Gastroesophageal sphincter (tissue), 4 donors: Measurements from ENCODE around the gene TPSD1. TPM values are rescaled to one million over a fixed set of nuclear protein-coding genes. Genes with fewer than 3 reads are reported as not detected.

ENCODE experiments used
- ATAC-seq: fragments of 150-250 bp; one replicate; pipeline ENCODE4 v1.9.1; 2016; ENCODE audit warnings: mild to moderate bottlenecking, moderate library complexity
- H3K27ac ChIP-seq, 4 donors: fragments of 200-600 bp; sonication (generic) in 3 of 4; 1 replicate in 3 of 4; 2 replicates in 1 of 4; pipeline ENCODE4 v1.5.1; 2016 to 2019
- H3K27me3 ChIP-seq: fragments of 200-600 bp; sonication (generic); one replicate; pipeline ENCODE4 v1.5.1; 2019
- H3K36me3 ChIP-seq, 2 donors: fragments of 200-600 bp; sonication (generic); one replicate each; pipeline ENCODE4 v1.5.1; 2019; ENCODE audit warnings: control low read depth in 1 of 2
- H3K4me1 ChIP-seq, 3 donors: fragments of 200-600 bp; sonication (generic); 1 replicate in 2 of 3; 2 replicates in 1 of 3; pipeline ENCODE4 v1.5.1; 2016 to 2019; ENCODE audit warnings: control low read depth in 2 of 3
- H3K4me3 ChIP-seq, 2 donors: fragments of 200-600 bp; sonication (generic); one replicate each; pipeline ENCODE4 v1.5.1; 2019; ENCODE audit warnings: mild to moderate bottlenecking in 1 of 2, moderate library complexity in 1 of 2
- H3K9me3 ChIP-seq, 3 donors: fragments of 200-600 bp; sonication (generic); one replicate each; pipeline ENCODE4 v1.5.1; 2017 to 2019; ENCODE audit warnings: control low read depth in 2 of 3
- EP300 ChIP-seq: sonication (generic); formaldehyde crosslinking; IDR thresholded peaks from one replicate; pipeline ENCODE4 v1.6.1; 2017; ENCODE audit warnings: antibody characterized with exemption, mild to moderate bottlenecking
- POLR2A ChIP-seq, 2 donors: fragments of 450-650 bp; IDR thresholded peaks; one replicate each; pipeline ENCODE4 v1.6.1; 2017; ENCODE audit warnings: antibody characterized with exemption in 2 of 2, mild to moderate bottlenecking in 2 of 2, moderate library complexity in 1 of 2
- POLR2AphosphoS5 ChIP-seq: sonication (generic); formaldehyde crosslinking; IDR thresholded peaks from one replicate; pipeline ENCODE4 v1.6.1; 2017; ENCODE audit warnings: antibody characterized with exemption
- WGBS, 2 donors: methylation state at CpG; one replicate each; pipeline ENCODE4 v1.1.5; 2018; ENCODE audit warnings: low coverage in 1 of 2; 5-methylcytosine and 5-hydroxymethylcytosine counted together
- total RNA-seq, 4 donors: library from RNA; depleted of rRNA; stranded (reverse); fragments of >200 nt; gene quantifications; one replicate each; pipeline ENCODE4 v1.1.0, GENCODE V29; 2016
- TF ChIP-seq, protein P1 (sequence below), 4 experiments: fragments of 200-600 bp in 2 of 4; fragments of 450-650 bp in 2 of 4; sonication (generic) in 1 of 4; IDR thresholded peaks; one replicate each; pipeline ENCODE4 v1.5.1; 2017 to 2019; ENCODE audit warnings: antibody characterized with exemption in 4 of 4, mild to moderate bottlenecking in 2 of 4, moderate library complexity in 2 of 4

Gene TPSD1
- total RNA-seq, 4 donors from 2014 or later: 2.8 to 6.4 (median 3.7) TPM; not detected in 1

DNA sequence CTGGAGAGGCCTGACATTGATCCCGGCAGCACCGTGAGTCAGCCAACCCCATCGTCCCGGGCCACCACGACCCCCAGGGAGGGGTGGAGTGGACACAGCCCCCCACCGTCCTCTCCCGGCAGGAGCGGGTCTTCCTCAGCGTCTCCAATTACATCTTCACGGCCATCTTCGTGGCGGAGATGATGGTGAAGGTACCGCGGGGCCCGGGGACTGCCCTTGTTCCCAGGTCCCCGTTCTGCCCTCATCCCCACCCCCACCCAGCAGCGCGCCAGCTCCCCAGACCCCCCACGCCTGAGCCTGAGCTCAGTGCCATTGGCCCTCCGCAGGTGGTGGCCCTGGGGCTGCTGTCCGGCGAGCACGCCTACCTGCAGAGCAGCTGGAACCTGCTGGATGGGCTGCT lies 45.4 kb upstream of the TPSD1 start:
- no peak for ATAC-seq
- no peaks in the 10 kb centered on the region for H3K4me1 ChIP-seq
- peaks cover 0 to 100% of the 10 kb centered on the region in 2 donors for H3K36me3 ChIP-seq
- TF ChIP-seq, protein P1, sequence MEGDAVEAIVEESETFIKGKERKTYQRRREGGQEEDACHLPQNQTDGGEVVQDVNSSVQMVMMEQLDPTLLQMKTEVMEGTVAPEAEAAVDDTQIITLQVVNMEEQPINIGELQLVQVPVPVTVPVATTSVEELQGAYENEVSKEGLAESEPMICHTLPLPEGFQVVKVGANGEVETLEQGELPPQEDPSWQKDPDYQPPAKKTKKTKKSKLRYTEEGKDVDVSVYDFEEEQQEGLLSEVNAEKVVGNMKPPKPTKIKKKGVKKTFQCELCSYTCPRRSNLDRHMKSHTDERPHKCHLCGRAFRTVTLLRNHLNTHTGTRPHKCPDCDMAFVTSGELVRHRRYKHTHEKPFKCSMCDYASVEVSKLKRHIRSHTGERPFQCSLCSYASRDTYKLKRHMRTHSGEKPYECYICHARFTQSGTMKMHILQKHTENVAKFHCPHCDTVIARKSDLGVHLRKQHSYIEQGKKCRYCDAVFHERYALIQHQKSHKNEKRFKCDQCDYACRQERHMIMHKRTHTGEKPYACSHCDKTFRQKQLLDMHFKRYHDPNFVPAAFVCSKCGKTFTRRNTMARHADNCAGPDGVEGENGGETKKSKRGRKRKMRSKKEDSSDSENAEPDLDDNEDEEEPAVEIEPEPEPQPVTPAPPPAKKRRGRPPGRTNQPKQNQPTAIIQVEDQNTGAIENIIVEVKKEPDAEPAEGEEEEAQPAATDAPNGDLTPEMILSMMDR (IDR thresholded peaks at IDR 0.05): no peak
- no peak for TF ChIP-seq POLR2AphosphoS5
- no peak for TF ChIP-seq POLR2A (IDR thresholded peaks at IDR 0.05)
- H3K9me3 ChIP-seq: no peaks in the 10 kb centered on the region
- H3K27me3 ChIP-seq: no peaks in the 10 kb centered on the region
- H3K27ac ChIP-seq: no peak overlapping the region
- WGBS, 2 donors: no CpG with 5 or more reads among the region's 23 CpGs
- H3K4me3 ChIP-seq: no peak overlapping the region

DNA sequence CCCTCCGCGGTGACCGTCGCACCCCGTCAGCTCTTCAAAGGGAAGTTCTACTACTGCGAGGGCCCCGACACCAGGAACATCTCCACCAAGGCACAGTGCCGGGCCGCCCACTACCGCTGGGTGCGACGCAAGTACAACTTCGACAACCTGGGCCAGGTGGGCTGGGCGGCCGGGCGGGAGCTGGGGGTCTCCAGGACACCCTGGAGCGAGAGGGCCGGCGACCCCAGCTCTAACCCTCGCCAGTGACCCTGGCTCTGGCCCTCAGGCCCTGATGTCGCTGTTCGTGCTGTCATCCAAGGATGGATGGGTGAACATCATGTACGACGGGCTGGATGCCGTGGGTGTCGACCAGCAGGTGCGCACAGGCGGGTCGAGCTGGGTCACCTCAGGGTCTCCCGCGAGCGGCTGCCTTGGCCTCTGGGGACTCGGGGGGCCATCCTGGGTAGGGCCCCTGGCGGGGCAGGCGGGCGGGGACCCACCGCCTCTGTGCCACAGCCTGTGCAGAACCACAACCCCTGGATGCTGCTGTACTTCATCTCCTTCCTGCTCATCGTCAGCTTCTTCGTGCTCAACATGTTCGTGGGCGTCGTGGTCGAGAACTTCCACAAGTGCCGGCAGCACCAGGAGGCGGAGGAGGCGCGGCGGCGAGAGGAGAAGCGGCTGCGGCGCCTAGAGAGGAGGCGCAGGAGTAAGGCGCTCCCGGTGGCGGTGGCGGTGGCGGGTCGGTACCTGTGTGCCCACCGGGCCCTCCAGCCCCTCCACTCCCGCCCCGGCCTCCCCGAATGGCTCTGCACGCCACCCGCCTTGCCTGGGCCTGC lies 44.2 kb upstream of the TPSD1 start:
- Histone ChIP-seq H3K36me3 (peaks cover 0 to 100% of the 10 kb centered on the region in 2 donors), H3K9me3 (no peaks in the 10 kb centered on the region), H3K27me3 (no peaks in the 10 kb centered on the region), H3K4me3 (no peak overlapping the region), H3K4me1 (no peaks in the 10 kb centered on the region), H3K27ac (peak overlapping the region in 1 of 4 donors; percentile 11)
- no CpG with 5 or more reads among the region's 65 CpGs for WGBS, 2 donors
- TF ChIP-seq POLR2AphosphoS5: no peak
- TF ChIP-seq, protein P1 (IDR thresholded peaks at IDR 0.05): no peak
- no peak for TF ChIP-seq EP300
- no peak for TF ChIP-seq POLR2A (IDR thresholded peaks at IDR 0.05)
- ATAC-seq: no peak

DNA sequence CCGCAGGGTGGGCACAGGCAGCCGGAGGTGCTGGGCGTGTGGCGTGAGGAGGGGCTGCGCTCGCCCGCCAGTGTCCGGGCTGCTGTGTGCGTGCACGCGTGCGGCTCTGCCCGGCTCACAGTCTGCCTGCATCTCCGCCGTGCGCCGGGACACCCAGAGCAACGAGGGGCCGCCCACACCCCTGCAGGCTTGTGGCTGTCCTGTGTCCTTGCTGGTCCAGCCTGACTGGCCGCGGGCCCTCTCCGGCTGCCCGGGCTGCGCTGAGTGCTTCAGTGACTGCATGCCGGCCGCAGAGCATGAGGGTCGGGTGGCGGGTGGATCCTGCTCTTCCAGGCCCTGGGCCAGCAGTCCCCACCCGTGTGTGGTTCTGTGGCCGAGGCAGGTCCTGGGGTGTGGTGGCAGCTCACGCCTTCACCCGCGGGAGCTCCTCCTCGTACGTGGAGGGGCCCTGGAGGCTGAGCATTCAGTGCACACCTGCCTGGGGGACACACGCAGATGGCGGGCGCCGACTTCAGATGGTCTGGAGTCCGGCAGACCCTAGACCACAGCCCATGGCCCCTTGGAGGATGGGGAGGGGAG lies 43.2 kb upstream of the TPSD1 start:
- no CpG with 5 or more reads among the region's 40 CpGs for WGBS, 2 donors
- Histone ChIP-seq H3K36me3 (peaks cover 0 to 100% of the 10 kb centered on the region in 2 donors), H3K27me3 (no peaks in the 10 kb centered on the region), H3K27ac (peak overlapping the region in 1 of 4 donors; percentile 11), H3K4me3 (no peak overlapping the region), H3K4me1 (no peaks in the 10 kb centered on the region), H3K9me3 (no peaks in the 10 kb centered on the region)
- ATAC-seq: no peak
- no peak for TF ChIP-seq EP300
- no peak for TF ChIP-seq POLR2A (IDR thresholded peaks at IDR 0.05)
- TF ChIP-seq, protein P1 (IDR thresholded peaks at IDR 0.05): no peak
- TF ChIP-seq POLR2AphosphoS5: no peak

DNA sequence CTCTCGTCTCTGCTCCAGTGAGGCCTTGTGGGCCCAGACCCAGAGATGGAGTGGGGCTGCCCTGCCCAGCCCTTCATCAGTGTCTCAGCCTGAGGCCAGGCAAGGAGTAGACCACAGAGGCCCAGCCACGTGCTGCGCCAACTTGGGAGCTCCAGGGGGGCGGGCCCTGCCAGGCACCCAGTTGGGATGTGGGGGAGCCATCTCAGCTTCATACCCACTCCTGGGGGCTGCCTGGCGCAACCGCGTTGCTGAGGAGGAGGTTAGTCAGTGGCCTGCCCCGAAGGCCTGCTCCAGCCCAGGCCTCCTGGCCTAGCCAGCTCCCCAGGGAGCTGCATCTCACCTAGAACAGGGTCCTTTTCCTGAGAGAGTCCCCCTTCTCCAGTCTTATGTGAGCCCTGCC lies 42.6 kb upstream of the TPSD1 start:
- no CpG with 5 or more reads among the region's 8 CpGs for WGBS, 2 donors
- TF ChIP-seq POLR2A (IDR thresholded peaks at IDR 0.05) (no peak), POLR2AphosphoS5 (no peak), EP300 (no peak)
- Histone ChIP-seq H3K4me3 (no peak overlapping the region), H3K27me3 (no peaks in the 10 kb centered on the region), H3K9me3 (no peaks in the 10 kb centered on the region), H3K4me1 (no peaks in the 10 kb centered on the region), H3K36me3 (peaks cover 0 to 100% of the 10 kb centered on the region in 2 donors), H3K27ac (no peak overlapping the region)
- ATAC-seq: no peak

DNA sequence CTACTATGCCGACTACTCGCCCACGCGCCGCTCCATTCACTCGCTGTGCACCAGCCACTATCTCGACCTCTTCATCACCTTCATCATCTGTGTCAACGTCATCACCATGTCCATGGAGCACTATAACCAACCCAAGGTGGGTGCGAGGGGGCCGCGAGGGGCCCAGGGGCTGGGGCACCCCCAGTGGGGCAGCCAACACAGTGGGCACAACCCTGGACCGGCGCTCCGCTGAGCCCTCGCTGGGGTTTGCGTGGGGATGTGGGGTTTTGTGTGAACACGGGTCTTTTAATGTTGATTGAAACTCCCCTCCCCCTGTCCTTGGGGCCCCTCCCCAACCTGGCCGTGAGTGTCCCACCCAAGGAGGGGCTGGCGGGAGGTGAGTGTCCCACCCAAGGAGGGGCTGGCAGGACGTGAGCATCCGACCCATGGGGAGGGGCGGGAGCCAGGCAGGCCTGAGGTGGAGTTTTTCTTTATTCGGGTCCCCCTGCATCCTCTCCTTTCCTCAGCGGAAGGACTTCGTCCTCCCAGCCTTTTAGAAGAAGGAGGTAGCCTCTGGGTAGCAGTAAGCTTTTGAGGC lies 42.0 kb upstream of the TPSD1 start:
- peaks cover 0 to 100% of the 10 kb centered on the region in 2 donors for H3K36me3 ChIP-seq

More for the DNA sequence above, 42.0 kb upstream of the TPSD1 start:
- no peak for TF ChIP-seq EP300
- no peak for TF ChIP-seq POLR2AphosphoS5
- ATAC-seq: no peak
- H3K4me1 ChIP-seq: no peaks in the 10 kb centered on the region
- H3K27me3 ChIP-seq: no peaks in the 10 kb centered on the region
- H3K27ac ChIP-seq: peak overlapping the region in 1 of 4 donors; percentile 6
- H3K4me3 ChIP-seq: no peak overlapping the region
- H3K9me3 ChIP-seq: no peaks in the 10 kb centered on the region
- WGBS, 2 donors: 100% methylated on average over 2 of the region's 25 CpGs; no CpG with 5 or more reads in 1 of the 2 donors
